NCI-H128 (cell line): ENCODE results near the gene RBFA.
"Not testable (repeated sequence)": the region's sequence is repeated elsewhere in the genome, so short reads cannot be mapped to it uniquely, and the experiment has no call there.

ENCODE experiments used
- DNase-seq: peaks from one replicate; lab custom pipeline; 2025; ENCODE audit not compliant: unreplicated experiment; lab: John Stamatoyannopoulos, UW

The RBFA gene, protein sequence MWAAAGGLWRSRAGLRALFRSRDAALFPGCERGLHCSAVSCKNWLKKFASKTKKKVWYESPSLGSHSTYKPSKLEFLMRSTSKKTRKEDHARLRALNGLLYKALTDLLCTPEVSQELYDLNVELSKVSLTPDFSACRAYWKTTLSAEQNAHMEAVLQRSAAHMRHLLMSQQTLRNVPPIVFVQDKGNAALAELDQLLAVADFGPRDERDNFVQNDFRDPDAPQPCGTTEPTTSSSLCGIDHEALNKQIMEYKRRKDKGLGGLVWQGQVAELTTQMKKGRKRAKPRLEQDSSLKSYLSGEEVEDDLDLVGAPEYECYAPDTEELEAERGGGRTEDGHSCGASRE

DNA sequence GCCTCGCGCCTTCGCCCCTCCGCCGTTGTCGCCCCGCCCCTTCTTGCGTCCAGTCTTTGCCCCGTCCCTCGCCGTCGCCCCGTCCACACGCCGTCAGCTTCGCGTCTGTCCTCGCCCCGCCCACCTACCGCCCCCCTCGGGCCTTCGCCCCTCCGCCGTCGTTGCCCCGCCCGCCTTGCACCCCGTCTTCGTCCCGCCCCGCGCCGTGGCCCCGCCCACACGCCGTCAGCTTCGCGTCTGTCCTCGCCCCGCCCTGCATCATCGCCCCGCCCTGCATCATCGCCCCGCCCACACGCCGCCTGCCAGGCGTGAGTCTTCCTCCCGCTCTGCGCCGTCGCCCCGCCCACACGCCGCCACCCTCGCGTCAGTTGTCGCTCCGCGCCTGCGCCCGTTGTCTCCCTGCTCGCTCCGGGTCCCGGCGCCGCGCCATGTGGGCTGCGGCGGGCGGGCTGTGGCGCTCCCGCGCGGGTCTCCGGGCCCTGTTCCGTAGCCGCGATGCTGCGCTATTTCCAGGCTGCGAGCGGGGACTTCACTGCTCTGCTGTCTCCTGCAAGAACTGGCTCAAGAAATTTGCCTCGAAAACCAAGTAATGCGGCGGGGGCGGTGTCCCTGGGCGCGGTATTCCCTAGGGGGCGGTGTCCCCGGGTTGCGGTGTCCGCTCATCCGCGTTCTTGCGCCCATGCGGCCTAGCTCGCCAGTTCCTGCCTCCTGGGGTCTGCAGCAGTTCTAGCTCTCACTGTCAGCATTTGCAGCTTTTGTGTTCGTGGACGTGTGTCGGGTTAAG lies at the start of gene RBFA:
Gene RBFA, plus strand, starts transcription at position 367 of the 784 bp plus-strand sequence. Its CDS starts 62 bp downstream, at position 429.
- peak; percentile 100 for DNase-seq

DNA sequence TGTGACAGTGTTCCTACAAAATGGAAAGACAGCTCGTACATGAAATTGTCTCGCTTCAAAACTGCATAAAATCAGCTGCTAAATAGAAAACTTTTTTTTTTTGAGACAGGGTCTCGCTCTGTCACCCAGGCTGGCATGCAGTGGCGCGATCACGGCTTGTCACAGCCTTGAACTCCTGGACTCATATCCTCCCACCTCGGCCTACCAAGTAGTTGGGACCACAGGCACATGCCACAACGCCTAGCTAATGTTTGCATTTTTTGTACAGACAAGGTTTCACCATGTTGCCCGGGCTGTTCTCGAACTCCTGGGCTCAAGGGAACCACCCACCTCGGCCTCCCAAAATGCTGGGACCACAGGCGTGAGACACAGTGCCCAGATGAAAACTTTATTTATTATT lies 49.1 kb upstream of the RBFA start:
- no peak for DNase-seq

DNA sequence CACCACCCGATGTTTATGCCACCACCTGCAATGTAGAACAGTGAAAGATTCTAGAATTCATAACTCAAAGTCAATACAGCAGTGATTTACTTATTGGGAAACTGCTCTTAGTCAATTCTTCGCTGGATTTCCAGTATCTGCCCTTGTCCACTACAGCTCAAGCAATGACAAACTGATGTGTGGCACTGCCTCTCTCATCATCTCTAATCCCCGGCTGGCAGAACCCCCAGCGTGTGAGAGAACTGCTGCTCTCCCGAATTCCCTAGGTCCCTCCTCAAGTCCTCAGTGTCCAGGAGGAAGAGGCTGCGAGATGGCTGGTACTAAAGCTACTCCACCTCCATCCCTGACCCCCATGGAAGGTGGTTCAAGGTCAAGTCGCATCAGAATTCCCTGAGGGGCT lies 47.5 kb upstream of the RBFA start:
- no peak for DNase-seq

DNA sequence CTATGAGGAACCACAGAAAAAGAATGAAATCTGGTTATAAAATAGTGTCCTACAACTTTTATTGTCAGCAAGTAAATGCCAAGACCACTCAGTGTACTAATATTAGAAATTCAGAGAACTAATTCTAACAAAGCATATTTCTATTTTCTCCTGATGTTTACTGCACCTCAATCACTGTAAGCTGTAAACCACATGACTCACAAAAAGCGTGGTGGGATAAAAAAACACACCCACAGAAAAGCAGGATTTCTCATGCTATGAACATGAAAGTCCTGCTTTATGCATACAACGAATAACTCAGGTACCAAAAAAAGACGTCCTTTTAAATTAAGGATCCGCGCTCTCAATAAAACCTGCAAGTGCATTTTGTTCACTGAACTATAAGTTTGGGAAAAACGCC lies 46.7 kb upstream of the RBFA start:
- no peak for DNase-seq

DNA sequence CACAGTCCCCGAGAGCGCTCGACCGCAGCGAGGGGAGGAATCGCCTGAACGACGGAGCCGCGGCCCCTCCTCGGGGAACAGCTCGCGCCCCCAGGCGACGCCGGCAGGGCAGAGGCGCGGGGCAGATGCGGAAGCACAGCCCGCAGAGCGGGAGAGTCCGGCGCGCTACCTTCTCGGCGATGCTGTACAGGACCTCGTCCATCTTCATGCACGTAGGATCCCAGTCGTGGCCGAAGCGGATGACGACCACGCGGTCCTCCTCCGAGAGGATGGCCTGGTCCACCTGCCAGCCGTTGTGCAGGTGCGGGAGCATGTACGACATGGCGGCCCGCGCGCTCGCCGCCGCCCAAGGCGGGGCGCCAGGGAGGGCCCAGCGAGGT lies 46.2 kb upstream of the RBFA start:
- no peak for DNase-seq

DNA sequence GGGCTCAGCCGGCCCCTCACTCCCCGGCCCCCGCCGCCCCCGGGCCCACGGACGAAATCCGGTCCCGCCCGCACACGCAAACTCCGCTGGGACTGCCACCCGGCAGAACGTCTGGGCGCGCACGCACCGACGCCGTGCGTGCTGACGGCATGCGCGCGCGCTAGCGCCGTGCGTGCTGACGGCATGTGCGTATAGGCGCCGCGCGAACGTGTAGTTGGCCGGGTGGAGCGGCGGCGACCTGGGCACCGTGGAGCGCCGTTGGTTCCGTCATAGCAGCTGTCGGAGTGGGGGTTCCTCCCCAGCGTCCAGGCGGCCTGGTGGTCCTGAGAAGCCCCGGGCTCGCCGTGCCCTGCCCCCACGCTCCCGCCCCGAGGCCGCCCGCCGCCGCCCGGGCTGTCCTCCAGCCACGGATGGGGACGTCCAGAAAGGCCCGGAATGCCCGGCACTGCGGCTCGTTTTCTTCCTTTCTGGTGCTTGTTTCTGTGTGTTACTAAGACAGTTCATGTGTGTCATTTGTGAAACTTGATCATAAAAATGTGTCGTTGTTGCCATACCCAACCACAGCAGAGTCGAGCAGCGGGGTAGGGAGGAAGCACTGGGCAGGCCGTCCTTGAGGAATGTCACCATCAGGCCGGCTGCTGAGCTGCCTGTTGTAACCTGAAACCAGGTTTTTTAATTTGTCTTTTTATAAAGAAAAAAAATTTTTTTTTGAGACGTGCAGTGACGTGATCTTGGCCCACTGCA lies 45.6 kb upstream of the RBFA start, which contains the start of gene TXNL4A:
Gene TXNL4A, minus strand, starts transcription at position 113 of the 744 bp plus-strand sequence. CDS start 171 bp downstream, outside the sequence.
- DNase-seq: peak; percentile 68

DNA sequence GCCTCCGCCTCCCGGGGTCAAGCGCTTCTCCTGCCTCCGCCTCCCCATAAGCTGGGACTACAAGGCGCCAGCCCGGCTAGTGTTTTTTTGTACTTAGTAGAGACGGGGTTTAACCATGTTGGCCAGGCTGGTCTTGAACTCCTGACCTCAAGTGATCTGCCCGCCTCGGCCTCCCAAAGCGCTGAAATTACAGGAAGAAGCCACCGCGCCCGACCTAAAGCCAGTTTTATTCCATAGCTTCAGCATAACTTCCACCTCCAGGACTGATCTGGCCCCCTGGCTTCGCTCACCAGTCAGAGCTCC lies 45.1 kb upstream of the RBFA start:
- DNase-seq: no peak

DNA sequence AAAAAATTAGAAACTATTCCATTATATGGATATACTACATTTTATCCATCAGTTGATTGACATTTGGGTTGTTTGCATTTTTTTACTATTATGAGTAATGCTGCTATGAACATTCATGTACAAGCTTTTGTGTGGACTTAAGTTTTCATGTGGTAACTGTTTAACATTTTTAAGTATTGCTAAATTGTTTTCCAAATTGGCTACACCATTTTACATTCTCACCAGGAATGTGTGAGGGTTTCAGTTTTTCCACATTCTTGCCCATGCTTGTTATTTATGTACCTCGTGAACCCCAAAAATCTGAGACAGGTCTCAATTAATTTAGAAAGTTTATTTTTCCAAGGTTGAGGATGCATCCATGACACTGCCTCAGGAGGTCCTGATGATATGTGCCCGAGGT lies 42.7 kb upstream of the RBFA start:
- DNase-seq: no peak

DNA sequence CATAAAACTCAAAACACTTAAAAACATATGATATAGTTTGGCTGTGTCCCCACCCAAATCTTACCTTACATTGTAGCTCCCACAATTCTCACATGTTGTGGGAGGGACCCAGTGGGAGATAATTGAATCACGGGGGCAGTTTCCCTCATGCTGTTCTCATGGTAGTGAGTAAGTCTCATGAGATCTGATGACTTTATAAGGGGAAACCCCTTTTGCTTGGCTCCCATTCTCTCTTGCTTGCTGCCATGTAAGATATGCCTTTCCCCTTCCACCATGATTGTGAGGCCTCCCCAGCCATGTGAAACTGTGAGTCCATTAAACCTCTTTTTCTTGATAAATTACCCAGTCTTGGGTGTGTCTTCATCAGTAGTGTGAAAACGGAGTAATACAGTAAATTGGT lies 34.5 kb upstream of the RBFA start:
- not testable (repeated sequence) for DNase-seq

DNA sequence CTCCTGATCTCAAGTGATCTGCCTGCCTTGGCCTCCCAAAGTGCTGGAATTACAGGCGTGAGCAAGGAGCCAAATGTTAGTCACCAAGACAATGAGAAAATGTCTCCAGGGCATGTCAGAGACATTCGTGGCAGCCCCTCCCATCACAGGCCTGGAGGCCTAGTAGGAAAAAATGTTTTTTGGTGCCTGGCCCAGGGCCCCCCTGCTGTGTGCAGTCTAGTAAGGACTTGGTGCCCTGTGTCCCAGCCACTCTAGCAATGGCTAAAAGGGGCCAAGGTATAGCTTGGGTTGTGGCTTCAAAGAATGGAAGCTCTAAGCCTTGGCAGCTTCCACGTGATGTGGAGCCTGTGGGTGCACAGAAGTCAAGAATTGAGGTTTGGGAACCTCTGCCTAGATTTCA lies 33.4 kb upstream of the RBFA start:
- DNase-seq: no peak

DNA sequence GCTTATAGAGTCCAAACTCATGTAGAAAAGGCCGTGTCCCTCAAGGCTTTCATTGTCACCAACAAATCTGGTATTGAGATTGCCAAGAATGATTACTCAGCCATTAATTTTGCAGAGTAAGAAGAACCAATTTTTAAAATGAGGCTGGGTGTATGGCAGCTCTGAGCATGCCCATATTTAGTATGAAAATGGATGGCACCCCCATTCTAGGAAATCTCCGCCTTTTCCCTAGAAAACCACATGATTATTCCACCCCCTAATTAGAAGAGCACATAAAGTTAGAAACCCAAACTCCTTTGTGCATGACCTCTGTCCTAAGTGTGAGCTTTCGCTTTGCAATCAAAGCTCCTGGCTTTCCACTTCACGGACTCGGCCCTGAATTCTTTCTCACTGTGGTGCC lies 31.8 kb upstream of the RBFA start:
- DNase-seq: no peak

DNA sequence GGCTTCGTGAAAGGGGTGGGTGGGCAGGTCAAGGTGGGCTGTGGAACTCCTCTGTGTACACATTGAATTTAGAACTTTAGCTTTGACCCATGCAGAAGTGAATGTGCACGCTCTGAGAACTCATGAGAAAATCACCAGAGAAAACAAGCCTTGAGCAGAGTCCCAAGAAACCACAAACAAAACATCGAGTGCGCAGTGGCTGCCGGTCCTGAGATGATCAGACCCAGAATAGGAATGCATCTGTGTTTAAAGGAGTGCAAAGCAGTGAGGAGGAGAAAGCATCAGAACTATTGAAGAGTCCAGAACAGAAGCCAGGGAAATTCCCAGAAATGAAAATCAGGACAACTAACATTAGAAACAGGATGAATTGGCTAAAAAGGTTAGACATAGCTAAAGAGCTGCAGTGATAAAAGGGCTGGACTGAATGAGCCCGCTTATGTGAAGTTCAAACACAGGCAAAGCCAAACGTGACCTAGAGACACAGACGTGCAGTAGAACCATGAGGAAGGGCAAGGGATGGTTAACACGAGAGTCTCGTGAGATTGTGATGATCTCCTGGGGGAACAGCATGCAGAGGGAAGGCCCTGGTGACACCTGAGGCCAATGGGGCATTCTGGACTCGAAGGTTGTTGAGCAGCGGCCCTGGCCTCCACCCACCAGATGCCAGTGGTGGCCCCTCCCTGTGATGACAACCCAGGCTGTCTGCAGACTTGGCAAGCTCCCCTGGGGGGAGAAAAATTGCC lies 29.5 kb upstream of the RBFA start:
- no peak for DNase-seq

DNA sequence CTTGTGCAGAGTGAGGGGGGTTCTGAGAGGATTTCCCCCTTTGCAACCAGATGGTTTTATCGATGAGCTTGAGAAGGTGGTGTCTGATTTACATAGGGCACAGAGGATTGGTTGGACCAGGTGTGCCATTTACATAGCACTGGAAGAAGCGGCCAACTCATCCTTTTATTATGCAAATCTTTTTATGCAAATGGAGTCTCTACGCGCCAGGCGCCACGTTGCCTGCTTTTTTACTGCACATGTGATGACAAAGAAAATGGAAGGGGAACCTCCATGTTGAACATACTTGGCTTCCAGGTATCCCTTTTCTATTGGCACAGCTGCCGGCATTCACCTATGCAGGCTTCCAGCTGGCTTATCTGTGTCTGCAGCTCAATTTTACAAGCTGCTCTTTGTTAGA lies 27.5 kb upstream of the RBFA start:
- DNase-seq: no peak

DNA sequence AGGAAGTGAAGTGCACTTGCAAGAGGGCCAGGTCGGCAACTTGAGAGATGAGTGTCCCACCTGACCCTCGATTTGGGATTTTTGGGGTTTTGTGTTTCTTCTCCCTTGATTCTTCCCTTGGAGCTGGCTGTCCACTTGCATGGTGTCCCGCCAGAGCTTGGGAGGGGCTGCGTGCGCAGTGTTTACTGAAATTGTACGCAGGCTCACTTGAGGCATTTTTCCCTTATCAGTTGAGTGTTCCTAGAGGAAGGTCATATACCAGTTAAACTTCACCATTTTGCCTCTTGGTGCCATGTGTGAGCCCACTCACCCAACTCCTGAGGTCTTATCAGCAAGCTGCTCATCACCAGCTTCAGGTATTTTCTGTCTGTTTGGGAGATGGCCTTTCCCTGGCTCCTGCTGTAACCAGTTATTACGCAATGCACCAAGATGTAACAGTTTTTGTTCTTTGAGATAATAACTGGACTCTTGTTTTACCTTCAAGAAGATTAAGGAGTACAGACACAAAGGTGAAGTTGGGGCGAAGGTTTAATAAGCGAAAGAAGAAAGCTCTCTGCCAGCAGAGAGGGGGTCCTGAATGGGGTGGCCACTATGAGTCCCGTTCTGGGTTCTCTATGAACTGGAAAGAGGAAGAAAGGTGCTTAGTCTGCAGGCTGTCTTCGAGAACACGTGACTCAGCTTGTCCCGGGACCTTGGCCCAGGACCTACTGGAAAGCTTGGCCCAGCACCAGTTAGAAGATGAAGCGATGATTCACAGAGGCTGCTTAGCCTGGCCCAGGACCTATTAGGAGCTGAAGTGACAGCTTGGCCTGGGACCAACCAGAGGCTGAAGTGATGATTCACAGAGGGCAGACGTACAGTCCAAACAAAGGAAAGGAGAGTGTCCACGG lies 24.3 kb upstream of the RBFA start:
- no peak for DNase-seq

DNA sequence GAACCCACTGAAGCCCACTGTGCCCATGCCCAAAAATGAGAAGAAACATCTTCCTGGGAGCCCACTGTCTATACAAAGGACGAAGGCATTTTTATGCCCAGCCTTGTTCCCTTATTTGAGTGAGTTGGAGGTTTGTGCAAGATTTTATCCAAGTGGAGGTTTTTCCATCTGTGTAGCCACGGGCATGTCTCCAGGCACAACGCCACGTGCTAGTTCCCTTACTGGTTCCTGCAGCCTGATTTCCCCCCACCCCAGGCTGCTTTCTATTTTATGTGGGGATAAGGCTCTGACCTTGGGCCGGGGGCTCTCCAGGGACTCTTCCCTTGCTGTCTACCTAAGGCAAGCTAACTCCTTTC lies 23.7 kb upstream of the RBFA start:
- no peak for DNase-seq

DNA sequence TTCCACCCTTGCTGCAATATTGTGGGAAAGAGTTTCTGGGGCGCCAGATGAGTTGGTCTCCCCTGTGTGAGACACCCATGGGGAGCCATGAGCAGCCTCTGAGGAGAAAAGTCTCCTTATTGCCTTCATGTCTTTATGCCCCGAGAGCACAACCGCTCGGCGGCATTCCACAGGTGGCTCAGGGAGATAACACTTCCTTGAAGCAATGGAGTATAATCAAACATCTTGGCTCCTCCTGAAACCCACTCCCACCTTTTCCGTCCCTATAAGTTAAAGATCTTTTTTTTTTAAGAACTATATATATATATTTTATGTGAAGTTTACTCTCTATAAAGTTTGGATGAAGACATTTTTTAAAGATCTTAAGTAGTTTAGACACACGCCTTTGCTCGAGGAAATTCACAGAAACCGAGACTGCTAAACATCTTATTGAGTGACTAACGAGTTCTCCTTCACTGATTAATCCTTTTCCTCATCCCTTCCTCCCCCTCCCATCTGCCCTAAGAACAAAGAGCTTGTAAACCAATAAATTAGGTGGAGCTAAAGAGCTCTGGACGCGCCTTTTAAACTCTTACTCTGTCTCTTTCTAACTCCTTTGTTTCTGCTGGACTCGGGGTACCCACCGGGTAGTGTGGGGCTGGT lies 22.6 kb upstream of the RBFA start:
- not testable (repeated sequence) for DNase-seq

DNA sequence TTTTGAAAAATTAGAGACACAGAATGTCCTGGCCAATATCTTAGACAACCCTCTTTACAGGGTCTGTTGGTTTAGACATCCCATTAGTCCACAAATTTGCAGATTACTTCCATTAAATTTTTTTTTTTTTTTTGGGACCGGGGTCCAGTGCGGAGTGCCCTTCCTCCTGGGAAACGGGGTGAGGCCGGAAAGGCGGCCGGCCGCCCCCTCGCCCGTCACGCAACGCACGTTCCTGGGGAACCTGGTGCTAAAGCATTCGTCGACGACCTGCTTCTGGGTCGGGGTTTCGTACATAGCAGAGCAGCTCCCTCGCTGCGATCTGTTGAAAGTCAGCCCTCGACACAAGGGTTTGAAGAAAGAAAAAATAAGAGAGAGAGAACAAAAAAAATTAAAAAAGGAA lies 21.5 kb upstream of the RBFA start:
- DNase-seq: no peak

DNA sequence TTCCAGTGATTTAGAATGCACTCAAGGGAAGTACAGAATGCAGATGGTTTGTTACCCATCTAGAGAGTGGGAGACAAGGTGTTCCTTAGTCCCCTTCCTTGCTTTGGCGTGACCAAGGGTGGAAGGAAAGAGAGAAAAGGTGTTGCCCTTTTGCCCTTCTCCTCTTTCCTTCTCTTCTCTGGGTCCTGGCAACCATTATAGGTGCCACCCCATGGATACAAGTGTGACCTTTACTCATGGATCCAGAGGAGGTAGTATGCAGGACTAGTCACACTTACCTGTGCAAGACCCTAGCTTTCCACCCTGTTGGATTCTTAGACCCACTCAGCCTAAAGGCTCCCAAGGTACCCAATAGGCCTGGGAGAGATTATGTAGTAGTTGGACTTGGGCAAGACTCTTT lies 11.6 kb upstream of the RBFA start:
- no peak for DNase-seq

DNA sequence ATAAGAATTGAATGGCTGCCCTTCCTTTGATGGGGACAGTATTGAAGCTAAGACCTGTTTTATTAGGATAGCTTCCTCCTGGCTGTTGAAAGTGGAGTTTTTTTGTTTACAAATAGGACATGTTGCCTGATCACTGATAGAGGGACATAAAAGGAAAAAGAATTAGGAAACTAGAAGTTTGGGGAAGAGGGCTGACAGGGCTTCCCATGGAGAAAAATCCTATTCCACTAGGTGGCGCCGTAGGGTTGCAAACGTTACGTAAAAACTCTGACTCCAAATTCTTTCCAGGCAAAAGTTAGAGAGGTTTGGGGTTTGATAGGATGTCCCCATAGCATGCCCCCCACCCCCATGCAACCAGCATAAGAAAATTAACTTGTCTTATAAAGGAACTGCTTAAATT lies 11.1 kb upstream of the RBFA start:
- no peak for DNase-seq

DNA sequence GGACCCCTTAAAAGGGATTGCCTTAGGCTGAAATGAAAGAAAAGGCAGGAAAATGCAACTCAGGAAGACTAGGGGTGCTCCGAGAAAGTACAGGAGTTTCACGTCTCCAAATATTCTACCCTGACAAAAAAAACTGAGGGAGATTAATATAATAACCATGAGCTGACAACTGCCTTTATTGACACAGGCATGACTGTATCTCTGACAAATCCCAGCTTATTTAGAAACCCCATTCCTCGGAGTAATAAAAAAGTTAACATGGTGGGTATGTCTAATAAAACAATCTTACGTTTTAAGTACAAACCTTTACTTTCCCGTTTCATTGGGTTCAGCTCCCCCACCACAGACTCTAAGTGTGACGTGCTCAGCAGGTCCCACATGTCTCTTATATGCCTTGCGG lies 7.9 kb upstream of the RBFA start:
- no peak for DNase-seq
